B cell (primary cell): Measurements from ENCODE around the gene ANXA8. TPM values are rescaled to one million over a fixed set of nuclear protein-coding genes. Genes with fewer than 3 reads are reported as not detected.

Experiments used
- ATAC-seq: fragments of 200-7000 bp; cut with Tn5 transposase; one replicate; pipeline ENCODE4 v1.10.0; 2021; ENCODE audit warnings: low read depth, mild to moderate bottlenecking, moderate number of reproducible peaks, moderate library complexity
- CTCF ChIA-PET: fragments of 350-600 bp; sonication (Branson Sonifier 250); formaldehyde crosslinking; loops from one replicate; lab custom pipeline; 2021; ENCODE audit warnings: antibody characterized with exemption, inconsistent platforms; lab: Charles Lee
- POLR2A ChIA-PET: fragments of 350-600 bp; sonication (Branson Sonifier 250); formaldehyde crosslinking; loops from one replicate; lab custom pipeline; 2021; ENCODE audit warnings: antibody characterized with exemption; lab: Charles Lee
- DNase-seq: peaks from one replicate; pipeline ENCODE4 v3.0.0; 2013
- H2AFZ ChIP-seq: 2 replicates; pipeline ENCODE4 v1.6.1; 2012; ENCODE audit warnings: mild to moderate bottlenecking, low read depth, low read length; ENCODE audit not compliant: insufficient read depth, poor library complexity, severe bottlenecking
- H3K27ac ChIP-seq, 2 donors: 1 replicate in 1 of 2; 2 replicates in 1 of 2; pipeline ENCODE4 v1.5.1; 2012 to 2013; ENCODE audit warnings: low read length in 2 of 2, mild to moderate bottlenecking in 2 of 2, moderate library complexity in 1 of 2
- H3K27me3 ChIP-seq, 4 experiments: fragments of 200-600 bp in 1 of 4; sonication (generic) in 1 of 4; replicated peaks in 1 of 4; 1 replicate in 2 of 4; 2 replicates in 2 of 4; pipeline versions ENCODE4 v1.6.1 to v1.7.0; 2013 to 2016; ENCODE audit warnings: low read length in 3 of 4, mild to moderate bottlenecking in 2 of 4, mixed read lengths in 1 of 4, moderate library complexity in 1 of 4; ENCODE audit not compliant: insufficient read depth in 4 of 4, control insufficient read depth in 3 of 4; ENCODE audit errors: control extremely low read depth in 1 of 4
- H3K36me3 ChIP-seq, 2 experiments: replicated peaks in 1 of 2; 1 replicate in 1 of 2; 2 replicates in 1 of 2; pipeline versions ENCODE4 v1.6.1 to v1.7.1; 2013; ENCODE audit warnings: low read length in 1 of 2; ENCODE audit not compliant: insufficient read depth in 2 of 2, control insufficient read depth in 1 of 2; ENCODE audit errors: control extremely low read depth in 1 of 2, extremely low read depth in 1 of 2
- H3K4me1 ChIP-seq, 2 donors: fragments of 200-600 bp in 1 of 2; sonication (generic) in 1 of 2; 1 replicate in 1 of 2; 2 replicates in 1 of 2; pipeline versions ENCODE4 v1.5.1 to v1.6.1; 2013 to 2017; ENCODE audit warnings: low read length in 2 of 2; ENCODE audit not compliant: control insufficient read depth in 2 of 2, insufficient read depth in 2 of 2
- H3K4me2 ChIP-seq: replicated peaks from 2 replicates; pipeline ENCODE3; 2012; ENCODE audit warnings: mild to moderate bottlenecking, low read depth, low read length; ENCODE audit not compliant: poor library complexity, severe bottlenecking
- H3K4me3 ChIP-seq, 5 experiments: fragments of 200-600 bp in 1 of 5; sonication (generic) in 1 of 5; 1 replicate in 3 of 5; 2 replicates in 2 of 5; pipeline versions ENCODE4 v1.5.1 to v1.7.0; 2011 to 2016; ENCODE audit warnings: low read length in 4 of 5, mild to moderate bottlenecking in 4 of 5, low read depth in 2 of 5, control low read depth in 1 of 5, moderate library complexity in 1 of 5; ENCODE audit not compliant: insufficient read depth in 1 of 5; ENCODE audit errors: control extremely low read depth in 1 of 5, extremely low read depth in 1 of 5
- H3K79me2 ChIP-seq: fragments of 200-600 bp; sonication (generic); one replicate; pipeline ENCODE4 v1.6.0; 2016; ENCODE audit warnings: low read length; ENCODE audit not compliant: control insufficient read depth, insufficient read depth
- H3K9ac ChIP-seq: fragments of 200-600 bp; sonication (generic); 2 replicates; pipeline ENCODE4 v1.6.1; 2017; ENCODE audit warnings: mild to moderate bottlenecking, low read length, moderate library complexity
- H3K9me3 ChIP-seq, 3 donors: one replicate each; pipeline versions ENCODE4 v1.6.1 to v1.7.1; 2013; ENCODE audit warnings: low read length in 2 of 3; ENCODE audit not compliant: control insufficient read depth in 2 of 3, insufficient read depth in 1 of 3; ENCODE audit errors: control extremely low read depth in 1 of 3
- H4K20me1 ChIP-seq: 2 replicates; pipeline ENCODE4 v1.6.0; 2012; ENCODE audit warnings: mild to moderate bottlenecking, low read length; ENCODE audit not compliant: insufficient read depth, control insufficient read depth, poor library complexity, severe bottlenecking
- H3K27ac Mint-ChIP-seq: one replicate; pipeline ENCODE4 v1.8.0; 2021; ENCODE audit warnings: mixed read lengths
- H3K27me3 Mint-ChIP-seq: one replicate; pipeline ENCODE4 v1.8.0; 2021; ENCODE audit warnings: mixed read lengths
- H3K4me1 Mint-ChIP-seq: one replicate; pipeline ENCODE4 v1.8.0; 2021; ENCODE audit warnings: mixed read lengths
- H3K4me3 Mint-ChIP-seq: one replicate; pipeline ENCODE4 v1.8.0; 2021; ENCODE audit warnings: mixed read lengths
- H3K9me3 Mint-ChIP-seq: one replicate; pipeline ENCODE4 v1.8.0; 2022; ENCODE audit warnings: mixed read lengths; ENCODE audit not compliant: insufficient read depth
- CTCF ChIP-seq: fragments of 200-600 bp; IDR thresholded peaks from one replicate; pipeline ENCODE4 v1.8.0; 2022; ENCODE audit warnings: antibody characterized with exemption, mild to moderate bottlenecking
- WGBS: methylation state at CpG from one replicate; pipeline ENCODE4 v1.1.5; 2013; ENCODE audit warnings: missing lambda C conversion rate; ENCODE audit not compliant: insufficient coverage; 5-methylcytosine and 5-hydroxymethylcytosine counted together
- intact Hi-C: fragments of 100-400 bp; cut with micrococcal nuclease; formaldehyde crosslinking; loops from one replicate; pipeline ENCODE4 v1.10.0; 2022
- polyA plus RNA-seq: library from polyadenylated mRNA; depleted of rRNA; stranded (reverse); fragments of >200 nt; gene quantifications from 2 replicates; pipeline ENCODE4 v1.2.3, GENCODE V29; 2012
- total RNA-seq, 2 donors: library from RNA; stranded (reverse); fragments of 120-200 nt in 1 of 2; gene quantifications; 1 replicate in 1 of 2; 2 replicates in 1 of 2; pipeline versions ENCODE4 v1.2.3 to v1.2.4, GENCODE V29; 2013 to 2022

Gene ANXA8
- total and polyA plus RNA-seq, 2 donors (not counting 1 experiment from before 2014, with no cell fraction given), result not detected

- no peaks in the 10 kb centered on the region for H3K9me3 Mint-ChIP-seq
- ChIA-PET POLR2A (no interaction called here), CTCF (no interaction called here)
These were observed 30.5 kb downstream of the ANXA8 start for GRCh38 chr10:47453141-47454007.

More at GRCh38 chr10:47453141-47454007, 30.5 kb downstream of the ANXA8 start:
- Mint-ChIP-seq H3K27me3 (peaks cover 12% of the 10 kb centered on the region), H3K4me1 (peaks cover 10% of the 10 kb centered on the region), H3K4me3 (no peak overlapping the region), H3K27ac (no peak overlapping the region)
- TF ChIP-seq CTCF, result no peak
- peaks cover 0 to 14% of the 10 kb centered on the region in 2 donors for H3K4me1 ChIP-seq
- intact Hi-C loops, result no loop called here
- no peaks in the 10 kb centered on the region for H3K9me3 ChIP-seq
- no peaks in the 10 kb centered on the region for H4K20me1 ChIP-seq
- H3K27me3 ChIP-seq, result peaks cover 0 to 3% (median 0%) of the 10 kb centered on the region in 4 experiments
- H3K36me3 ChIP-seq, result no peaks in the 10 kb centered on the region
- H3K79me2 ChIP-seq, result no peaks in the 10 kb centered on the region
- no peak overlapping the region for H2AFZ ChIP-seq
- no peak overlapping the region for H3K27ac ChIP-seq
- H3K4me3 ChIP-seq, result no peak overlapping the region
- ATAC-seq (no peak), DNase-seq (no peak)
- H3K9ac ChIP-seq, result no peak overlapping the region
- WGBS, result 79% methylated on average over 3 of the region's 7 CpGs
- H3K4me2 ChIP-seq, result no peak overlapping the region
